H1 (cell line): ENCODE measurements around the gene PIGT. TPM values are rescaled to one million over a fixed set of nuclear protein-coding genes. Genes with fewer than 3 reads are reported as not detected.

Experiments
- CTCF ChIA-PET: fragments of 300-600 bp; sonication (Branson Sonifier 250); formaldehyde crosslinking; loops from one replicate; lab custom pipeline; 2021; ENCODE audit not compliant: partially characterized antibody; lab: Charles Lee
- POLR2A ChIA-PET: fragments of 300-600 bp; sonication (Branson Sonifier 250); formaldehyde crosslinking; loops from one replicate; lab custom pipeline; 2021; ENCODE audit warnings: inconsistent platforms; ENCODE audit not compliant: partially characterized antibody; lab: Charles Lee
- DNase-seq, 2 experiments: peaks; one replicate each; pipeline versions ENCODE4 v3.0.0 to v3.0.0-alpha.2; 2010 to 2022; ENCODE audit warnings: low spot score in 2 of 2, low read depth in 1 of 2, mixed read lengths in 1 of 2
- FAIRE-seq: peaks from 2 replicates; lab custom pipeline; 2011; peaks lifted over from hg19 to GRCh38; lab: Jason Lieb, UNC
- H2AFZ ChIP-seq: 2 replicates; pipeline ENCODE4 v1.8.1; 2012; ENCODE audit warnings: low read length, inconsistent platforms
- H2AK5ac ChIP-seq: 2 replicates; pipeline ENCODE4 v1.6.1; 2013; ENCODE audit warnings: low read depth, low read length
- H2BK120ac ChIP-seq: replicated peaks from 2 replicates; pipeline ENCODE3; 2013; ENCODE audit warnings: low read depth, low read length, inconsistent platforms
- H2BK12ac ChIP-seq: 2 replicates; pipeline ENCODE4 v1.6.1; 2013; ENCODE audit warnings: low read depth, low read length
- H2BK15ac ChIP-seq: 2 replicates; pipeline ENCODE4 v1.6.1; 2013; ENCODE audit warnings: low read length
- H2BK20ac ChIP-seq: 2 replicates; pipeline ENCODE4 v1.6.1; 2013; ENCODE audit warnings: low read length
- H2BK5ac ChIP-seq: 2 replicates; pipeline ENCODE4 v1.6.1; 2013; ENCODE audit warnings: low read depth, low read length
- H3K14ac ChIP-seq: 2 replicates; pipeline ENCODE4 v1.6.1; 2013; ENCODE audit warnings: inconsistent platforms; ENCODE audit not compliant: insufficient read length
- H3K18ac ChIP-seq: 2 replicates; pipeline ENCODE4 v1.6.1; 2013; ENCODE audit warnings: low read length; ENCODE audit errors: extremely low read depth
- H3K23ac ChIP-seq: 2 replicates; pipeline ENCODE4 v1.6.1; 2013; ENCODE audit warnings: inconsistent platforms; ENCODE audit not compliant: insufficient read length
- H3K23me2 ChIP-seq: 2 replicates; pipeline ENCODE4 v1.6.1; 2013; ENCODE audit warnings: low read depth, low read length
- H3K27ac ChIP-seq: 2 replicates; pipeline ENCODE4 v1.6.1; 2011; ENCODE audit warnings: low read depth, low read length, inconsistent platforms
- H3K27me3 ChIP-seq, 4 experiments: replicated peaks in 1 of 4; 1 replicate in 1 of 4; 2 replicates in 3 of 4; pipeline versions ENCODE4 v1.6.1 to v1.8.1; 2011 to 2013; ENCODE audit warnings: low read length in 3 of 4, mild to moderate bottlenecking in 3 of 4, inconsistent platforms in 2 of 4, mixed read lengths in 2 of 4, moderate library complexity in 1 of 4; ENCODE audit not compliant: control insufficient read depth in 3 of 4, insufficient read depth in 3 of 4; ENCODE audit errors: extremely low read depth in 1 of 4
- H3K36me3 ChIP-seq, 4 experiments: 2 replicates each; pipeline versions ENCODE4 v1.6.1 to v1.8.1; 2011 to 2013; ENCODE audit warnings: mild to moderate bottlenecking in 4 of 4, low read length in 3 of 4, moderate library complexity in 2 of 4, control low read depth in 1 of 4, inconsistent platforms in 1 of 4; ENCODE audit not compliant: insufficient read depth in 4 of 4, control insufficient read depth in 2 of 4
- H3K4ac ChIP-seq: replicated peaks from 2 replicates; pipeline ENCODE3; 2013; ENCODE audit warnings: low read length, low read depth, mixed read lengths, inconsistent platforms; ENCODE audit not compliant: insufficient read length
- H3K4me1 ChIP-seq, 4 experiments: replicated peaks in 1 of 4; 1 replicate in 1 of 4; 2 replicates in 3 of 4; pipeline versions ENCODE4 v1.6.1 to v1.8.1; 2011 to 2013; ENCODE audit warnings: low read length in 3 of 4, inconsistent platforms in 2 of 4, mixed read lengths in 1 of 4; ENCODE audit not compliant: insufficient read depth in 4 of 4, control insufficient read depth in 3 of 4
- H3K4me2 ChIP-seq, 2 experiments: 2 replicates each; pipeline versions ENCODE4 v1.6.1 to v1.8.1; 2011 to 2013; ENCODE audit warnings: low read depth in 2 of 2, low read length in 2 of 2, control low read depth in 1 of 2, inconsistent platforms in 1 of 2, mild to moderate bottlenecking in 1 of 2; ENCODE audit not compliant: insufficient read depth in 1 of 2
- H3K4me3 ChIP-seq, 4 experiments: fragments of 200-600, 300-600 bp in 1 of 4; sonication (generic), shearing (Covaris generic), sonication (Bioruptor Twin) in 1 of 4; 2 replicates each; pipeline versions ENCODE4 v1.5.1 to v1.8.1; 2011 to 2016; ENCODE audit warnings: low read length in 4 of 4, low read depth in 3 of 4, control low read depth in 2 of 4, inconsistent platforms in 2 of 4, mild to moderate bottlenecking in 2 of 4, mixed read lengths in 1 of 4, moderate library complexity in 1 of 4; ENCODE audit not compliant: insufficient read depth in 2 of 4; ENCODE audit errors: extremely low read depth in 1 of 4
- H3K56ac ChIP-seq: replicated peaks from 2 replicates; pipeline ENCODE3; 2013; ENCODE audit warnings: low read depth, mild to moderate bottlenecking, mixed read lengths, low read length, inconsistent platforms; ENCODE audit not compliant: insufficient read length
- H3K79me1 ChIP-seq: 2 replicates; pipeline ENCODE4 v1.6.1; 2013; ENCODE audit warnings: low read depth, low read length, control low read depth
- H3K79me2 ChIP-seq, 2 experiments: 2 replicates each; pipeline versions ENCODE4 v1.6.1 to v1.8.1; 2012 to 2013; ENCODE audit warnings: low read length in 2 of 2, mild to moderate bottlenecking in 2 of 2, inconsistent platforms in 1 of 2; ENCODE audit not compliant: insufficient read depth in 2 of 2, control insufficient read depth in 1 of 2
- H3K9ac ChIP-seq, 4 experiments: replicated peaks in 1 of 4; 1 replicate in 1 of 4; 2 replicates in 3 of 4; pipeline versions ENCODE4 v1.6.1 to v1.8.1; 2011 to 2013; ENCODE audit warnings: low read depth in 3 of 4, low read length in 3 of 4, control low read depth in 2 of 4, mild to moderate bottlenecking in 2 of 4, moderate library complexity in 2 of 4, inconsistent platforms in 1 of 4; ENCODE audit errors: extremely low read depth in 1 of 4
- H3K9me3 ChIP-seq, 2 experiments: 2 replicates each; pipeline versions ENCODE4 v1.6.1 to v1.8.1; 2012 to 2013; ENCODE audit warnings: mild to moderate bottlenecking in 2 of 2, moderate library complexity in 2 of 2, control low read depth in 1 of 2, inconsistent platforms in 1 of 2, low read depth in 1 of 2, low read length in 1 of 2, mixed read lengths in 1 of 2; ENCODE audit not compliant: insufficient read depth in 2 of 2
- H4K20me1 ChIP-seq, 2 experiments: replicated peaks in 1 of 2; 2 replicates each; pipeline versions ENCODE3 to v1.8.1; 2011 to 2013; ENCODE audit warnings: inconsistent platforms in 2 of 2, low read length in 2 of 2, mild to moderate bottlenecking in 1 of 2; ENCODE audit not compliant: insufficient read depth in 2 of 2, control insufficient read depth in 1 of 2
- H4K5ac ChIP-seq: 2 replicates; pipeline ENCODE4 v1.6.1; 2013; ENCODE audit warnings: low read length, low read depth, mixed read lengths, inconsistent platforms; ENCODE audit not compliant: insufficient read length
- H4K8ac ChIP-seq: 2 replicates; pipeline ENCODE4 v1.8.0; 2013; ENCODE audit warnings: mild to moderate bottlenecking, moderate library complexity, low read length, inconsistent platforms; ENCODE audit not compliant: insufficient read depth; ENCODE audit errors: extremely low read depth
- H4K91ac ChIP-seq: replicated peaks from 2 replicates; pipeline ENCODE3; 2013; ENCODE audit warnings: low read length, mixed read lengths, inconsistent platforms; ENCODE audit not compliant: insufficient read length
- EGR1 ChIP-seq: IDR thresholded peaks from 2 replicates; pipeline ENCODE4 v1.6.1; 2011; ENCODE audit warnings: low read depth, low read length, borderline replicate concordance
- EZH2 ChIP-seq: fragments of 200-600 bp; sonication (generic); IDR thresholded peaks from 2 replicates; pipeline ENCODE4 v1.7.1; 2012; ENCODE audit warnings: low read depth, mild to moderate bottlenecking, moderate library complexity, low read length, inconsistent platforms; ENCODE audit not compliant: severe bottlenecking
- KDM4A ChIP-seq: IDR thresholded peaks from one replicate; pipeline ENCODE4 v1.7.1; 2012; ENCODE audit warnings: low read depth, mild to moderate bottlenecking, moderate library complexity, low read length, inconsistent platforms; ENCODE audit not compliant: severe bottlenecking
- NANOG ChIP-seq: IDR thresholded peaks from 2 replicates; pipeline ENCODE4 v1.6.1; 2011; ENCODE audit warnings: low read length, low read depth, mild to moderate bottlenecking, inconsistent platforms; ENCODE audit not compliant: insufficient read depth, poor library complexity, severe bottlenecking
- PHF8 ChIP-seq: fragments of 200-600 bp; sonication (generic); conservative IDR thresholded peaks from 2 replicates; pipeline ENCODE4 v1.7.1; 2012; ENCODE audit warnings: low read depth, mild to moderate bottlenecking, inconsistent platforms, low read length, moderate library complexity
- RAD21 ChIP-seq, 2 experiments: IDR thresholded peaks in 1 of 2; conservative IDR thresholded peaks in 1 of 2; 2 replicates each; pipeline ENCODE4 v1.6.1; 2011; ENCODE audit warnings: low read depth in 2 of 2, low read length in 2 of 2, improper control_type of control experiment in 1 of 2, inconsistent platforms in 1 of 2, mild to moderate bottlenecking in 1 of 2, moderate library complexity in 1 of 2
- RXRA ChIP-seq: IDR thresholded peaks from 2 replicates; pipeline ENCODE4 v1.6.1; 2011; ENCODE audit warnings: low read depth, mild to moderate bottlenecking, low read length, moderate library complexity; ENCODE audit not compliant: insufficient read depth
- SAP30 ChIP-seq: fragments of 300-600 bp; sonication (generic); IDR thresholded peaks from 2 replicates; pipeline ENCODE4 v1.7.1; 2012; ENCODE audit warnings: low read length, moderate library complexity, mild to moderate bottlenecking, inconsistent platforms; ENCODE audit not compliant: insufficient read depth, insufficient replicate concordance
- SIRT6 ChIP-seq: IDR thresholded peaks from one replicate; pipeline ENCODE4 v1.7.1; 2012; ENCODE audit warnings: low read length, inconsistent platforms
- SP1 ChIP-seq: IDR thresholded peaks from 2 replicates; pipeline ENCODE4 v1.6.1; 2011; ENCODE audit warnings: low read depth, low read length
- TAF7 ChIP-seq: optimal IDR thresholded peaks from 2 replicates; pipeline ENCODE3; 2011; ENCODE audit warnings: low read depth, mild to moderate bottlenecking, inconsistent platforms, low read length, moderate library complexity, borderline replicate concordance
- polyA plus RNA-seq, 7 experiments: library from polyadenylated mRNA; depleted of rRNA in 3 of 7; stranded (reverse) in 5 of 7; unstranded in 2 of 7; fragments of >200 nt in 5 of 7; fragments of 200-250 nt in 2 of 7; gene quantifications; 1 replicate in 5 of 7; 2 replicates in 1 of 7; 4 replicates in 1 of 7; pipeline versions ENCODE4 v1.2.1 to v1.2.3, GENCODE V29; 2011 to 2013; ENCODE audit warnings: missing spikeins in 2 of 7, mixed read lengths in 2 of 7
- total RNA-seq: library from RNA; stranded (reverse); fragmentation: NEBNext Ultra II Directional; extraction: Animal tissue kit (Norgen Biotek cat#: 25700); gene quantifications from 2 replicates; pipeline ENCODE4 v1.2.1, GENCODE V29; 2021

Gene PIGT
- total and polyA plus RNA-seq, 2 of the 8 experiments (the other 6 are each of a cell fraction or from before 2014, with no cell fraction given) = 66.0 to 89.7 TPM

DNA sequence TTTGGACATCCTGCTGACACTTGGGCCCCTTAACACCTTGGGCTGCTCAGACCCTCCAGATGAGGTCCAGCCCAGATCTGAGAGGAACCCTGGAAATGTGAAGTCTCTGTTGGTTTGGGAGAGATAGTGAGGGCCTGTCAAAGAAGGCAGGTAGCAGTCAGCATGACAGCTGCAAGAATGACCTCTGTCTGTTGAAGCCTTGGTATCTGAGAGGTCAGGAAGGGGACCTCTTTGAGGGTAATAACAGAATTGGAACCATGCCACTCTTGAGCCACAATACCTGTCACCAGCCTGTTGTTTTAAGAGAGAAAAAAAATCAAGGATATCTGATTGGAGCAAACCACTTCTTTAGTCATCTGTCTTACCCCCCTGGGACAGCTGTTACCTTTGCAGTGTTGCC lies 48.8 kb upstream of the PIGT start:
- POLR2A ChIA-PET = interaction anchor here (1.3 to 1.4 kb wide), 2 partner anchors 9 to 49 kb away, joined by 3 read pairs; partner anchors contain the start of gene PIGT
- Histone ChIP-seq H3K27me3 (no peaks in the 10 kb centered on the region), H3K9me3 (no peaks in the 10 kb centered on the region), H3K14ac (no peak overlapping the region), H3K79me2 (peaks cover 0 to 13% of the 10 kb centered on the region in 2 experiments; a peak in 2 of 4 replicates), H4K5ac (no peak overlapping the region), H4K8ac (no peak overlapping the region), H2BK15ac (no peak overlapping the region), H3K4ac (no peak overlapping the region), H3K4me2 (no peak overlapping the region), H4K20me1 (peaks cover 0 to 8% of the 10 kb centered on the region in 2 experiments), H3K18ac (no peak overlapping the region), H3K23me2 (peaks cover 7% of the 10 kb centered on the region), H2BK120ac (no peak overlapping the region), H3K27ac (no peak overlapping the region), H2BK12ac (no peak overlapping the region), H3K4me3 (no peak overlapping the region), H4K91ac (no peak overlapping the region), H3K4me1 (peaks cover 1 to 7% (median 5%) of the 10 kb centered on the region in 4 experiments; a peak in 6 of 7 replicates), H3K23ac (no peak overlapping the region), H2AK5ac (no peak overlapping the region), H3K56ac (no peak overlapping the region), H2AFZ (no peak overlapping the region), H3K36me3 (peaks cover 3 to 12% (median 6%) of the 10 kb centered on the region in 4 experiments; a peak in 6 of 8 replicates), H2BK20ac (no peak overlapping the region), H3K9ac (no peak overlapping the region), H2BK5ac (no peak overlapping the region), H3K79me1 (peaks cover 6% of the 10 kb centered on the region; the same call in 1 of the 2 replicates)
- FAIRE-seq (no peak), DNase-seq (no peak)
- CTCF ChIA-PET = interaction anchor here (0.8 to 11.9 kb wide), 8 partner anchors 10 to 83 kb away, joined by 3 to 186 read pairs (median 4); no protein-coding TSS in a partner anchor
- TF ChIP-seq EGR1 = no peak
- TF ChIP-seq PHF8 = no peak
- TF ChIP-seq NANOG = no peak
- no peak for TF ChIP-seq SIRT6
- no peak for TF ChIP-seq SP1
- TF ChIP-seq RXRA = no peak
- TF ChIP-seq SAP30 = no peak
- TF ChIP-seq TAF7 = no peak
- no peak for TF ChIP-seq KDM4A
- no peak for TF ChIP-seq EZH2
- TF ChIP-seq RAD21 (IDR thresholded peaks at IDR 0.05 in 1 of 2, conservative IDR thresholded peaks at IDR 0.05 in 1 of 2; ENCODE audit: low read depth in 2 of 2, low read length in 2 of 2) = no peak
